ENCODE results near the gene PLEKHM2.

GRCh38 chr1:15656464-15656863, 27.7 kb upstream of the PLEKHM2 start:
- TF ChIP-seq CTCF (IDR thresholded peaks at IDR 0.05) = no peak
- no peak for TF ChIP-seq POLR2A (IDR thresholded peaks at IDR 0.05)

All from suprapubic skin (tissue), 3 donors.